Urothelium cell line (cell line): ENCODE results near the gene SLC5A12.

Source experiments
- DNase-seq: peaks from one replicate; pipeline ENCODE4 v3.0.0; 2011; ENCODE audit warnings: low spot score, mixed read lengths
- FAIRE-seq: peaks from 2 replicates; lab custom pipeline; 2011; peaks lifted over from hg19 to GRCh38; lab: Jason Lieb, UNC

SLC5A12 gene

DNA sequence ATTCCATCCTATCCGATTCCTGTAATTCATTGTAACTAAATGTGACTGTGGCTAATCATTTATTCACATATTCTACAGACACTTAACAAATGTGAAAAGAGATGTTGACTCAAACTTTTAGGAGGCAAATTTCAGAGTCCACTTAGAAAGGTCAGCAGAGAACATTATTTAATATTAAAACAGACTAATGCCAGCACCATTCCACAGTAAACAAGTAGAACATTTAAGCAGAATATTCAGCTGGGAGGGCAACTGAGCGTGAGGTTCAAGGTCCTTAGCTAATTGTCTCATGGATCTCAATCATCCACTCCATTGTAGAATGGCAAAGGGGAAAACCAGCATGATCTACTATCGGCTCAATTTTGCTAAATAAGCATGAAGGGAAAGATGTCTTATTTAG is 5.1 kb upstream of the SLC5A12 start:
- FAIRE-seq: no peak
- DNase-seq: no peak

- DNase-seq (no peak), FAIRE-seq (no peak)
Measured at GRCh38 chr11:26719998-26720397, 1.9 kb downstream of the SLC5A12 start.

DNA sequence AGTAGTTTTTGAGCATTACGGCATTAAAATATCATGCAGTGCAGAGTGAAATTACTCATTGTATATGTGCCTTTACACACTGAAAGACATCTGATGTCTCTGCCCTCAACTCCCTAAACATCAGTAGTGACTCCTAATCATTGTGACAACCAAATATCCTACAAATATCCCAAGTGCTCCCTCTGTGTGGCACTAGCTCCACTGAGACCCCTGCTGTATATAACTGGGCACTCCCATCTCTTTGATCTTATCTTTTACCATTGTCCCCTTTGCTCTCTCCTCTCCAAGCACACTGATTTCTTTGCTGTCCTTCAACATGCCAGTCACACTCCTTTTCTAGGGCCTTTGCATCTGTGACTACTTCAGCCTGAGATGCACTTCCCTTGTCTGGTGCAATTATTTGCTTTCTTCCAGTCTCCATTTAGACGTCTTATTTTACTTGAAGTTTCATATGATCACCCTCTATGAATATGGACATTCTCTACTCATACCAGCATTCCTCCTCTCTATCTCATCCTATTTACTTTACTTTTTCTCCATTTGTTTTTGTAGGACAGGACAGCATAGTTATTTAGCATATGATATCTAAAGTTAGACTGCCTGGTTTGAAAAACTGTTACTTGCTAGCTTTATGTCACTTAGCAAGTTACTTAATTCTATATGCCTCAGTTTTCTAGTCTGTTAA is 2.4 kb downstream of the SLC5A12 start:
- DNase-seq: no peak
- FAIRE-seq: no peak

- no peak for FAIRE-seq
- no peak for DNase-seq
Measured at GRCh38 chr11:26717771-26718170, 4.1 kb downstream of the SLC5A12 start.

DNA sequence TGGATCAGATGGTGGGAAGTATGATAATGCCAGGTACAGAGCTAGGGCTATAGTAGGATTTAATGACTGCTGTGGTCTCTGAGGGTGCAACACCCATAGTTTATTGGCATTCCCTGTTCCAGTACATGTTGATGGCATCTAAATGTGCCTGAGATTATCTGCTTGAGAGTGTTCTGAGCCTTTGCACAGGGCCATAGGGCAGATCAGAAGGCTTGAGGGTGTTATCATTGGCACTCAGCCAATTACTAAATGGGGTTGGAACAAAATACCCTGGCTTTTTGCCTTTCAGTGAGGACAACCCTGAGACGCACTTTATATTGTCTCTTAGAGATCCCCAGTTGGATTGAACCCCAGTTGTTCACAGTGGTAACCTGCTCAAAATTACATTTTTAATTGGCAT is 6.7 kb downstream of the SLC5A12 start:
- DNase-seq (no peak), FAIRE-seq (no peak)

DNA sequence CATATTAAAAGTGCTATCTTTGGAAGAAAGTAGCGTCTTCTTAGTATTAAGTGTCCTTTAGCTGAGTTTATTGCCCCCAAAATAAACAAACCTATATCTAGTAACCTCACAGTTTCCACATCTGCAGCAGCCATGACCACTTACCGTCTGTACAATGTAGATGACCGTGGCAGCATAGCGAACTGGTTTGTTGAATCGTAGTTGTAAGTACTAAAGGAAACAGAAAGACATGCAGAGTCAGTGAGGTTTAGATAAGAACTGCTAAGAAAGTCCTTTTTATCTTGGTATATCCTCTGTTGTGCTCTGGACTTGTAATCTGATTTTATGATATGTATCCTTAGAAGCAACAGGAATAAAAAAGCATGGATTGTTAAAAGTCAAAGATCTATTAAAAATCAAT is 9.4 kb downstream of the SLC5A12 start:
- no peak for FAIRE-seq
- DNase-seq: no peak

DNA sequence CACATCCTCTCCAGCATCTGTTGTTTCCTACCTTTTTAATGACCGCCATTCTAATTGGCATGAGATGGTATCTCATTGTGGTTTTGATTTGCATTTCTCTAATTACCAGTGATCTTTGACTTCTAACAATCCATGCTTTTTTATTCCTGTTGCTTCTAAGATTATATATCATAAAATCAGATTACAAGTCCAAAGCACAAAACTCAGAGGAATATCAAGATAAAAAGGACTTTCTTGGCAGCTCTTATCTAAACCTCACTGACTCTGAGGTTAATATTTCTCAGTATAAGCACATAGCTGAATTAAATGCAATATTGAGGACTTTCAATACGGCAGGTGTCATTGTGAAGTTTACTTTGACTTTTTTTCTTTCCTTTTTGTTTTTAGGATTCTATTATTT is 11.4 kb downstream of the SLC5A12 start:
- FAIRE-seq: no peak
- no peak for DNase-seq

GRCh38 chr11:26708736-26709456 is 13.0 kb downstream of the SLC5A12 start:
- FAIRE-seq (no peak), DNase-seq (no peak)

DNA sequence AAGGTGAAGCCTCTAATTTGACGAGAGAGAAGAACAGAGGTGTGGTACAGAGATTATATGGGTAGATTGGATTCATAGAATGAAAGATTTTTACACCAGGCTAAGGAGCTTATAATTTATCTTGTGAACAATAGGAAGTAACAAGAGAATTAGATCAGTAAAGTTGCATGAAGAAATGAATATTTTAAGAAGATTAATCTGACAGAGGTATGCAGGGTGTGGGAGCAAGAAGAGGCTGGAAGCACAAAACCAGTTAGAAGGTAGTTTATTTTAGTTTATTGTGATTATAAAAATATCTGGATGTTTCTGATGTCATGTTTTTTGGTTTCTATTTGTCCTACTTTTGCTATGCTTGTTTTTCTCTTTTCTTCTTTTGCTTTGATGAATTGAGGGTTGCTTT is 15.7 kb downstream of the SLC5A12 start:
- FAIRE-seq (no peak), DNase-seq (no peak)

- FAIRE-seq (no peak), DNase-seq (no peak)
Measured at GRCh38 chr11:26704249-26704648, 17.6 kb downstream of the SLC5A12 start.

- no peak for FAIRE-seq
- DNase-seq: no peak
Measured at GRCh38 chr11:26703411-26704191, 18.3 kb downstream of the SLC5A12 start.

GRCh38 chr11:26702406-26702805 is 19.5 kb downstream of the SLC5A12 start:
- FAIRE-seq (no peak), DNase-seq (no peak)

DNA sequence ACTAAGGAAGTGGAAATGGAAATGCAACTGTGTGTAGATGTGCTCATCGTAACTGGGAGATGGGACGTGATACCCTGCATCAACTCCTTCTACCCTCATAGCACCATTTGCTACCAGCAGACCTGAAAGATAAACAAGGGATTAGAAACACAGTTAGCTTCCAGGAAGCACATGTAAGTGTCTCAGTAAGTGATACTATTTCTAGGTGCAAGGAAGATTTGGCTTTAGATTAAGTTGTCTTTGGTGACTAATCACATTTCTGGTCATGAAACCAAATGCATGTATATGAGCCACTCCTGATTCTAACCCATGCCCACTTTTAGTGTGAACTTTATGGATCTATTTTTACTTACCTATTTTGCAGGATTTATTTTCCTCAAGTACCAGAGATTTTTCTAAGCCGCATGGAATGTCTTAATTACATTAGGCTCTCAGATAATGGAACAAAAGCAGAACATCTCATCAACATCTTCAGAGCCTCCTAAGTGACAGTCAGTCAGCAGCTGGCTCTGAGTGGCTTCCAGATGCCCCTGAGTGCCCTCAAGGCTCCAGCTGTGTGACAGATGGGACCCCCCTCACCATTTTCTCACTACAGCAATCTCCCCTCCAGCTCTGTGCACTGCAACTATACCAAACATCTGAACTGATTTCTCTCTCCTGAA is 21.2 kb downstream of the SLC5A12 start:
- FAIRE-seq: no peak
- DNase-seq: no peak

DNA sequence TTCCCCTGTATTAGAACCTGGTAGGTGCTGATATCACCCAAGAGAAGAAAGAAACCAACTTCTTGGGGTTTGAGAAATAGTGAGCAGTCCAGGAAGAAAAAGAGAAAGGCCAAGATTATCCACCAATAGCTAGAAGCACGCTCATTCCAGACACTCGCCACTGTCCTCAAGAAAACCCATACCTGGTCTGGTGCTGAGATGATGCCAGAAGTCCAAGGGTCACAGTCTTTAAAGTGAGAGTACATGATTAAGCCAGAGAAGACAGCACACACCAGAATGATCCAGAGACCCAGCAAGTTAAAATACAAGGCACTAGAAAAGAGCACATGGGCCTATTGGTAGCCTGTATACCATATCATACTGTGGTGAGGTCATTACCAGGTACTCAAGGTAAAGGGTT is 23.6 kb downstream of the SLC5A12 start:
- no peak for FAIRE-seq
- DNase-seq: no peak

- FAIRE-seq: no peak
- no peak for DNase-seq
Measured at GRCh38 chr11:26696330-26696729, 25.5 kb downstream of the SLC5A12 start.

DNA sequence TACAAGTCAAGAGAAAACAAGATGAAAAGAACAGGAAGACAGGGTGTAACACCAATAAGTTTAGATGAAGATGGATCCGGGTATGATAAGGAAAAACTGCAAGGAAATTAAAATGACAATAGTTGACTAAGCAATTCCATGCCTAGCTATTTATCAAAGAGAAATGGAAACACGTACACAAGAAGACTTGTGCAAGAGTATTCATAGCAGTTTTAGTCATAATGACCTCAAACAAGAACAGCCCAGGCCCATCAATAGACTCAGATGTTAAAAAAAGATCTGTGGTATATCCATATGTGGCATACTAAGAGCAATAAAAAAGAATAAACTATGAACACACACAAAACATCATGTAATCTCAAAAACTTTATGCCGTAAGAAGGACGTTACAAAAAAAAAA is 33.2 kb downstream of the SLC5A12 start:
- DNase-seq (no peak), FAIRE-seq (no peak)

DNA sequence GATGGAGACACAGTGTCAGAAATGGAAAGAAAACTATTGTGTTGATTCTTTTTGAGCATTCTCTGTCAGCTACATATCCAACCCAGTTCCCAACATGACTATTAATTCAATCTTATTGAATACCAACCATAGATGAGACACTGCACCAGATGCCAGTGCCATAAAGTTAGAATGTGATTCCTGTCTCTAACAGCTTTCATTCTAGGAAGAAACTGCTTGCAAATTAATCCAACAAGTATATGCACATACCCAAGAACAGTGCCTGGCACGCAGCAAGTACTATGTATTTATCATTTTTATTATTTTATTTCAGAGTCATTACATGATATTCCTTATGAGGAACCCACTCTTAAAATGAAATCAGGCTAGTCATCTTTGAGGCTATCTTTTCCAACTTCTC is 34.5 kb downstream of the SLC5A12 start:
- DNase-seq (no peak), FAIRE-seq (no peak)

DNA sequence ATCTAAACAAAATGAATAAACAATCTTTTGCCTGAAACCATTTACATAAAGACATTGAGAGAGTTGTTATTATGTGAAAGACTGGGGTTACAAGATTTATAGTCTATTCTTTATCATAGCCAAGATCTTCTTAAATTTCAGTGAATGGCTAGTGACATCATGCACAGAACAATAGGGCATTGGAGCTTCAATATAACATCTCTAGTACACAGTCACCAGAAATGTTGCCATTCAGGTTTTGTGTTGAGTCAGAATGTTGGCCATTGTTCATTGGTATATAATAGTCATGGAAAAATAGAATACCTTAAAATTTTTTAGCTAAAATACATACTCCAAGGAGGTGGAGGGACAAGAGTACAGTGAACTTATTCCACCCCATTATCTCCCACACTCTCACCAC is 44.3 kb downstream of the SLC5A12 start:
- FAIRE-seq (no peak), DNase-seq (no peak)

DNA sequence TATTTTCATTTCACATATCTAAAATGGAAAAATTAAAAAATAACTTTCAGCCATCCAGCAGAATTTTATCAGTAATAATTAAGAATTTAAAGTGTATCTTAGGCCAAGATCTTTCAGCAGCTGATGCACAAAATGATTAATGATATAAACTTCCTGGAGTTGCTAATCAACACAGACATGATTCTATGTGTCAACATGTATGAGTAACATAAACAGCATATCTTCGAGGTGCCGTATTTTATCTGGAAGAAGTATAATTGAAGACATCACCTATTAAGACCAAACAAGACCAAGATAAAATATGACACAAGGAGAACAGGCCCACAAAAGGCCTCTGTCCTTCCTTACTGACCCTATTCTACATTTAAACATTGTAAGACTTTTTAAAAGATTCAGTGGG is 45.2 kb downstream of the SLC5A12 start:
- no peak for FAIRE-seq
- DNase-seq: no peak

- DNase-seq (no peak), FAIRE-seq (no peak)
Measured at GRCh38 chr11:26675233-26675928, 46.5 kb downstream of the SLC5A12 start.

DNA sequence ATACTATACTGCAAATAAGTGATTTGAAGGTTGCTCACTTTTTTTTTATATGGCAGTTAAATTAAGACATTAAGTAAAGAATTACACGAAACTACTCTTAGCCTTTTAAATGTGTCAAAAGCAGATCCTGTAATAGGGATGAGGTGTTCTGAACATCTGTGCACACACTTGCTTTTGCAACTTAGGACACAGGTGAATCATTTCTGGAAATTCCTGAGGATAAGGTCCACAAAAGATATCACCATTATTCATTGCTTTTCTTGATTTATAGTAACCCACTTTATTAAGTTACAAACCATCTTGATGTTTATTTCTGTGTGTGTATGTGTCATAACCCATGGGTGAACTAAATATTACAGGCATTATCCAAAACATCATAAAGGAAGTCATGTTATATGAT is 55.9 kb downstream of the SLC5A12 start:
- no peak for FAIRE-seq

More for the DNA sequence above, 55.9 kb downstream of the SLC5A12 start:
- no peak for DNase-seq
